BLaER1 treated with 17β-estradiol and CSF1 and Interleukin-3, amounts not matched to agents 10 nM and 100 nM (cell line): Measurements from ENCODE around the gene CCDC187.

Experiments used
- H3K27ac ChIP-seq, 11 experiments: shearing (Covaris generic); formaldehyde crosslinking; 2 replicates each; pipeline ENCODE4 v1.8.1; 2022
- H3K27me3 ChIP-seq, 11 experiments: shearing (Covaris generic); formaldehyde crosslinking; 2 replicates each; pipeline ENCODE4 v1.8.1; 2022
- H3K36me3 ChIP-seq, 11 experiments: shearing (Covaris generic); formaldehyde crosslinking; 2 replicates each; pipeline ENCODE4 v1.8.1; 2022
- H3K4me1 ChIP-seq, 10 experiments: shearing (Covaris generic); formaldehyde crosslinking; 2 replicates each; pipeline ENCODE4 v1.8.1; 2022
- H3K4me2 ChIP-seq, 11 experiments: shearing (Covaris generic); formaldehyde crosslinking; 2 replicates each; pipeline ENCODE4 v1.8.1; 2022
- H3K4me3 ChIP-seq, 10 experiments: shearing (Covaris generic); formaldehyde crosslinking; 2 replicates each; pipeline ENCODE4 v1.8.1; 2022
- H3K9ac ChIP-seq, 11 experiments: shearing (Covaris generic); formaldehyde crosslinking; 2 replicates each; pipeline ENCODE4 v1.8.1; 2022
- H3K9me3 ChIP-seq, 11 experiments: shearing (Covaris generic); formaldehyde crosslinking; replicated peaks in 1 of 11; 2 replicates each; pipeline ENCODE4 v1.8.1; 2022
- H4K20me1 ChIP-seq, 11 experiments: shearing (Covaris generic); formaldehyde crosslinking; 2 replicates each; pipeline ENCODE4 v1.8.1; 2022
- Cebpa-rat ChIP-seq, 11 experiments: shearing (Covaris generic); IDR thresholded peaks; 2 replicates each; pipeline ENCODE4 v1.8.1; 2022

The CCDC187 gene

DNA sequence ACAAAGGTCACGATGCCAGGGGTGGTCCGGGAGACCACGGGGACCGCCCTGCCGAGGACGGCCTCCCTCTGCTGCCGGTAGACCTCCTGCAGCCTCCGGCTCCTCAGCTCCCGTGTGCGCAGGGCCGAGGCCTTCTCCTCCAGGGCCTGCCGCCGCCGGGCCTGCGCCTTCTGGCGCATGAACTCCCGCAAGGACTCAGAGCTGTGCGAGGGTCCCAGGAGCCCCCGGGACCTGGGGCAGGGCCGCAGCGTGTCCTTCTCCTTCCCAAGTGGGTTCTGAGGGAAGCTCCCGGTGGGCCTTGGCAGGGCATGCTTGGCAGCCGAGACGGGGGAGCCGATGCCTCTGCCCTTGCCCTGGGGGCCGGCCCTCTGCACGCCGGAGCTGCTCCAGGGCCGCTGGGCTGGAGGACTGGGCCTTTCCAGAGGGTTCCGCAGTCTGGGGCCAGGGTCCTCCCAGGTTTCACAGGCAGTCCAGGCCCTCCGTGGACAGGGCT, 13.3 kb downstream of the CCDC187 start:
- TF ChIP-seq Cebpa-rat (IDR thresholded peaks at IDR 0.05): no peak
- H3K4me2 ChIP-seq: no peak overlapping the region
- peaks cover 0 to 21% (median 0%) of the 10 kb centered on the region in 10 experiments; a peak in 2 of 20 replicates for H3K4me1 ChIP-seq
- H3K36me3 ChIP-seq: no peaks in the 10 kb centered on the region
- no peak overlapping the region for H3K27ac ChIP-seq
- peaks cover 0 to 26% (median 0%) of the 10 kb centered on the region in 11 experiments; a peak in 3 of 22 replicates for H4K20me1 ChIP-seq
- no peak overlapping the region for H3K9ac ChIP-seq
- H3K9me3 ChIP-seq: peaks cover 0 to 4% (median 0%) of the 10 kb centered on the region in 11 experiments; a peak in 1 of 22 replicates
- no peaks in the 10 kb centered on the region for H3K27me3 ChIP-seq
- no peak overlapping the region for H3K4me3 ChIP-seq

DNA sequence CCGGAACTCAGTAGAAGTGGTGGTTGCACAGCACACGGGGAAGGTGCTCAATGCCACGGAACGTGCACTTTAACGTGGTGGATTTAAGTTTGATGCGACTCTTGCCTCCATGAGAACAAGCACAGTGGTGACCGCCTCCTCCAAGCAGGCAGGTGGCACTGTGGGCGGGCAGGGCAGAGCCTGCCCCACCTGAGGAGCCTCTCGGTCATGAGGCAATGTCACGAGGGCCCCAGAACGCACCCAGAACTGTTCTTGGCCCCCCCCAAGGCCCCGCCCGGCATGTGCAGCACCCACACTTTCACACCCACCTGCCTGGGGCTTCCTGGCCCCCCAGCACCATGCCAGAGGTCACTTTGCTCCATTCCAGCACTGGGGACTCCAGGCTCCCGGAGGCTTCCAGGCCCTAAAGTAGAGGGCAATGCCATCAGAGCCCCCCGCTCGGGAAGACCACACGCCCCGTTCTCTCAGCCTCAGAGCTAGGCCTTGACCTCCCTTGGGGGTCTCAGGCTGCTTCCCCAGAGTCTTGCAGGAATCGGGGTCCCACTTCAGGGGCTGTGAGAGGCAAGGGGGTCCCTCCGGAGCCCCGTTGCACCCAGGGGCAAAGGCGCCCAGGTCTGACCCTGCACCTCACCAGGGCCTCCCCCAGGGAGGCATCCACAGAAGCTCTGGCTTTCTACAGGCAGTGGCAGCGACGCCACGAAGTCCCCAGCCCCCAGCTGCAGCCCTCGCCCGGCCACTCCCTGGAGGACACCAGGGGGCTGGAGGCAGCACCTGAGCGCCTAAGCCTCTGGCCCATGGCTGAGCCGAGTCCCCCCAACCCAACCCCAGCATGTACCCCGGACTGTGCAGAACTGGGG, 14.0 kb downstream of the CCDC187 start:
- H3K27ac ChIP-seq: no peak overlapping the region
- H3K36me3 ChIP-seq: no peaks in the 10 kb centered on the region
- no peak overlapping the region for H3K4me3 ChIP-seq
- no peak for TF ChIP-seq Cebpa-rat (IDR thresholded peaks at IDR 0.05)
- no peaks in the 10 kb centered on the region for H3K27me3 ChIP-seq
- H3K4me2 ChIP-seq: no peak overlapping the region
- H3K9ac ChIP-seq: no peak overlapping the region
- peaks cover 0 to 4% (median 0%) of the 10 kb centered on the region in 11 experiments; a peak in 1 of 22 replicates for H3K9me3 ChIP-seq
- peaks cover 0 to 28% (median under 1%) of the 10 kb centered on the region in 10 experiments; a peak in 6 of 20 replicates for H3K4me1 ChIP-seq
- H4K20me1 ChIP-seq: peaks cover 0 to 30% (median 0%) of the 10 kb centered on the region in 11 experiments; a peak in 3 of 22 replicates

GRCh38 chr9:136287960-136288753, 15.7 kb downstream of the CCDC187 start:
- H3K4me2 ChIP-seq: no peak overlapping the region
- no peak for TF ChIP-seq Cebpa-rat (IDR thresholded peaks at IDR 0.05)

DNA sequence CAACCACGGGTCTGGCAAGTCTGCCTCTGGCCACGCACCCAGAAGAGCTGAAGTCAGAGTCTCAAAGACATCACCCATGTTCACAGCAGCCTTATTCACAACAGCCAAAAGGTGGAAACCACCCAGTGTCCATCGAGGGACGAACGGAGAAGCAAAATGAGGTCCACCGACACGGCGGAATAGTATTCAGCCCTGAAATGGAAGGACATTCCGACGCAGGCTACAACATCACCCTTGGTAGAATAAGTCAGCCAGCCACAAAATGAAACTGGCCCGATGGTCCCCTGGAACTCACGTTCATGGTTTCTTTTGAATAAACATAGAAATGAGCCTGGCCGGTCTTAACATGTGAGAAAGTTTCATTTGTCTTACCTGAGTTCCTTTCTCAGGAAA, 16.9 kb downstream of the CCDC187 start:
- TF ChIP-seq Cebpa-rat (IDR thresholded peaks at IDR 0.05): no peak
- Histone ChIP-seq H3K36me3 (no peaks in the 10 kb centered on the region), H3K4me1 (peaks cover 16 to 57% (median 28%) of the 10 kb centered on the region in 10 experiments), H3K4me3 (no peak overlapping the region), H3K9ac (no peak overlapping the region), H4K20me1 (peaks cover 0 to 47% (median 0%) of the 10 kb centered on the region in 11 experiments; a peak in 4 of 22 replicates), H3K9me3 (no peaks in the 10 kb centered on the region), H3K27ac (no peak overlapping the region), H3K4me2 (no peak overlapping the region), H3K27me3 (peaks cover 0 to 12% (median 0%) of the 10 kb centered on the region in 11 experiments; a peak in 4 of 22 replicates)

More at GRCh38 chr9:136287960-136288753, 15.7 kb downstream of the CCDC187 start:
- Histone ChIP-seq H3K27me3 (peaks cover 0 to under 1% (median 0%) of the 10 kb centered on the region in 11 experiments; a peak in 1 of 22 replicates), H3K4me3 (no peak overlapping the region), H4K20me1 (peaks cover 0 to 40% (median 0%) of the 10 kb centered on the region in 11 experiments; a peak in 5 of 22 replicates), H3K4me1 (peaks cover 4 to 45% (median 16%) of the 10 kb centered on the region in 10 experiments), H3K36me3 (no peaks in the 10 kb centered on the region), H3K27ac (no peak overlapping the region), H3K9me3 (no peaks in the 10 kb centered on the region), H3K9ac (no peak overlapping the region)

DNA sequence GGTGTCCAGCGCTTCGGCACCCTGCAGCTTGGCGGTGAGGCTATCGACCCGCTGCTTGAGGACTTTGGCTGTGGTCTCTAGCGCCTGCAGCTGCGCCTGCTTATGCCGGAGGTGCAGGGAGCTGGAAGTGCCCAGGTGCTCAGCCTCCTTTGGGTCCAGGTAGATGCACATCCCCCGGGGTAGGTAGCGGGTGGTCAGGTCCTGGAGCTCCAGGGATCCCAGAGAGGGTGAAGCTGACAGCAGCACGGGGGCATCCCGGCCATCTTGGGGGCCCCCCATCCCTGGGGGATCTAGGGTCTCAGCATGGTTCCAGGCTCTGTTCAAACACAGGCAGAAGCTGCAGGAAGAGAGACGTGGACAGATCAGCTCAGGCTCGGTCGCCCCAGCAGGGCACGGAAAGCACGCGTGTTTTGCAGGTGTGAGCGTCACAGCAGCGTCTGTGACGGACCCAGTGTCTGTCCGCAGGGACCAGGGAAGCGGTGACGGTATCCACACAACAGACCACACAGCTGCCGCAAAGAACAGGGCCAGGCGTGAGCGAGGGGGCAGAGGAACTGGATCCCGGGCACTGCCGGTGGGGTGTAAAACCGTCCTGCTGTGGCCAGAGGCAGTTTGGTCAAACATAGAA, 17.4 kb downstream of the CCDC187 start:
- TF ChIP-seq Cebpa-rat (IDR thresholded peaks at IDR 0.05): no peak
- no peak overlapping the region for H3K27ac ChIP-seq
- peaks cover 0 to 12% (median 0%) of the 10 kb centered on the region in 11 experiments; a peak in 4 of 22 replicates for H3K27me3 ChIP-seq
- H3K4me3 ChIP-seq: no peak overlapping the region
- no peaks in the 10 kb centered on the region for H3K9me3 ChIP-seq
- H3K9ac ChIP-seq: no peak overlapping the region
- peaks cover 19 to 62% (median 33%) of the 10 kb centered on the region in 10 experiments for H3K4me1 ChIP-seq
- no peak overlapping the region for H3K4me2 ChIP-seq
- H3K36me3 ChIP-seq: no peaks in the 10 kb centered on the region
- peaks cover 0 to 50% (median 0%) of the 10 kb centered on the region in 11 experiments; a peak in 4 of 22 replicates for H4K20me1 ChIP-seq

- H3K4me1 ChIP-seq: peaks cover 19 to 70% (median 41%) of the 10 kb centered on the region in 10 experiments
- no peaks in the 10 kb centered on the region for H3K36me3 ChIP-seq
- H3K9me3 ChIP-seq: no peaks in the 10 kb centered on the region
- no peak overlapping the region for H3K4me3 ChIP-seq
- TF ChIP-seq Cebpa-rat (IDR thresholded peaks at IDR 0.05): no peak
- H3K27ac ChIP-seq: no peak overlapping the region
- no peak overlapping the region for H3K4me2 ChIP-seq
- H3K27me3 ChIP-seq: peaks cover 0 to 12% (median 0%) of the 10 kb centered on the region in 11 experiments; a peak in 4 of 22 replicates
- H4K20me1 ChIP-seq: peaks cover 0 to 46% (median 0%) of the 10 kb centered on the region in 11 experiments; a peak in 4 of 22 replicates
- no peak overlapping the region for H3K9ac ChIP-seq
These were observed 18.2 kb downstream of the CCDC187 start for GRCh38 chr9:136285501-136286358.

DNA sequence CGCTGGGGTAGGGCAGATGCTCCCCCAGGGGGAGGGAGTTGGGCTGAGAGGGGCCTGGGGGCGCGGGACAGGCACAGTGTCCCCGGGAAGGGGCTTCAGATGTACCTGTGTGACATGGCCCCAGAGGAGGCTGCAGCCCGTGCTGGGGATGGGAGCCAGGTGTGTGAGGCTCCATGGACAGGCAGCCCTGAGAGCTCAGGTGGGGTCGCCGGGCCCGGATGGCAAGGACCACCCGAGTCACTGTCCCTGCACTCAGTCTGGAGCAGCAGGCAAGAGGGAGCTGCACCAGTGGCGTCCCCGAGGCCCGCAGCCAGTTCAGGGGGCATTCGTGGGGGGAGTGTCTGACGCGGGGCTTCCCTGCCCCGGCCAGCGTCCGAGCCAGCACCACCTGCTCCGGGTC, 18.9 kb downstream of the CCDC187 start:
- no peak for TF ChIP-seq Cebpa-rat (IDR thresholded peaks at IDR 0.05)
- Histone ChIP-seq H3K9ac (0 out of 22 replicates have a peak overlapping the region, but pooled peaks of 2 of the 11 experiments have one; percentile 9 to 27), H3K4me2 (peak overlapping the region in 6 of 11 experiments; percentile 89 to 98 (median 92); a peak in 8 of 22 replicates), H3K27ac (no peak overlapping the region), H3K9me3 (no peaks in the 10 kb centered on the region), H3K27me3 (peaks cover 0 to 12% (median 0%) of the 10 kb centered on the region in 11 experiments; a peak in 4 of 22 replicates), H4K20me1 (peaks cover 0 to 42% (median 0%) of the 10 kb centered on the region in 11 experiments; a peak in 4 of 22 replicates), H3K36me3 (no peaks in the 10 kb centered on the region), H3K4me1 (peaks cover 19 to 70% (median 45%) of the 10 kb centered on the region in 10 experiments), H3K4me3 (no peak overlapping the region)
